ENCODE results near the gene ATAD3C.
"Not testable (repeated sequence)": the region's sequence is repeated elsewhere in the genome, so short reads cannot be mapped to it uniquely, and the experiment has no call there.

- not testable (repeated sequence) for TF ChIP-seq MAFK (IDR thresholded peaks at IDR 0.05; ENCODE audit: low read depth, low read length); MXI1 (IDR thresholded peaks at IDR 0.05; ENCODE audit: borderline replicate concordance, low read depth, low read length); USF2 (IDR thresholded peaks at IDR 0.05; ENCODE audit: low read depth, low read length); CEBPB (IDR thresholded peaks at IDR 0.05; ENCODE audit: low read depth, low read length); POLR2A (IDR thresholded peaks at IDR 0.05; ENCODE audit: low read depth, low read length); CTCF (conservative IDR thresholded peaks at IDR 0.05; ENCODE audit: low read depth, low read length)
Observed at GRCh38 chr1:1481811-1482210, 32.3 kb downstream of the ATAD3C start.
